GM12875 (cell line): ENCODE measurements around the gene VMAC.

ENCODE experiments used
- H3K4me3 ChIP-seq: one replicate; pipeline ENCODE4 v1.5.1; 2011; ENCODE audit warnings: low read depth, low read length, control low read depth
- CTCF ChIP-seq: IDR thresholded peaks from 2 replicates; pipeline ENCODE4 v1.5.1; 2011; ENCODE audit warnings: low read depth, mild to moderate bottlenecking, control low read depth, inconsistent platforms, low read length, moderate library complexity, borderline replicate concordance; ENCODE audit not compliant: insufficient read depth

VMAC gene

GRCh38 chr19:5940260-5941208, 35.9 kb downstream of the VMAC start:
- no peak for TF ChIP-seq CTCF
- H3K4me3 ChIP-seq, result no peak overlapping the region

- no peak for TF ChIP-seq CTCF
Observed at GRCh38 chr19:5941673-5942072, 37.0 kb downstream of the VMAC start.

GRCh38 chr19:5943045-5943444, 38.4 kb downstream of the VMAC start:
- TF ChIP-seq CTCF, result no peak
- H3K4me3 ChIP-seq, result no peak overlapping the region

More at GRCh38 chr19:5941673-5942072, 37.0 kb downstream of the VMAC start:
- no peak overlapping the region for H3K4me3 ChIP-seq

- H3K4me3 ChIP-seq, result no peak overlapping the region
- no peak for TF ChIP-seq CTCF
Observed at GRCh38 chr19:5943623-5944022, 39.0 kb downstream of the VMAC start.

- TF ChIP-seq CTCF, result no peak
- H3K4me3 ChIP-seq, result no peak overlapping the region
Observed at GRCh38 chr19:5947435-5947834, 42.8 kb downstream of the VMAC start.

- H3K4me3 ChIP-seq, result no peak overlapping the region
- TF ChIP-seq CTCF, result no peak
Observed at GRCh38 chr19:5948752-5949564, 44.3 kb downstream of the VMAC start.
